Cerebellar cortex (tissue), 1 donor: ENCODE data around the gene HSFX4.
"Not testable (repeated sequence)": the region's sequence is repeated elsewhere in the genome, so short reads cannot be mapped to it uniquely, and the experiment has no call there.

ENCODE experiments used
- DNase-seq: peaks from one replicate; pipeline ENCODE4 v3.0.0-alpha.2; 2015; ENCODE audit warnings: low spot score

The HSFX4 gene

GRCh38 chrX:149937871-149938426 lies 8.6 kb downstream of the HSFX4 start:
- DNase-seq: peak; percentile 0

GRCh38 chrX:149938427-149938880 lies 9.1 kb downstream of the HSFX4 start, which contains the start of gene EOLA2:
TSS of gene EOLA2 (minus strand) at chrX:149938491. CDS start at chrX:149933874, 4,617 bp downstream.
- DNase-seq: peak; percentile 98

- DNase-seq: peak; percentile 90
Measured at GRCh38 chrX:149938881-149939654, 9.7 kb downstream of the HSFX4 start.

- no peak for DNase-seq
Measured at GRCh38 chrX:149939655-149939904, 10.2 kb downstream of the HSFX4 start.

- DNase-seq: peak; percentile 91
Measured at GRCh38 chrX:149939905-149940673, 10.7 kb downstream of the HSFX4 start.

- DNase-seq: not testable (repeated sequence)
Measured at GRCh38 chrX:149940674-149941024, 11.3 kb downstream of the HSFX4 start.

- DNase-seq: not testable (repeated sequence)
Measured at GRCh38 chrX:149945087-149945670, 15.8 kb downstream of the HSFX4 start.

GRCh38 chrX:149945820-149946219 lies 16.4 kb downstream of the HSFX4 start:
- DNase-seq: not testable (repeated sequence)

- not testable (repeated sequence) for DNase-seq
Measured at GRCh38 chrX:149946932-149947331, 17.6 kb downstream of the HSFX4 start.

- no peak for DNase-seq
Measured at GRCh38 chrX:149948016-149948415, 18.6 kb downstream of the HSFX4 start.

- DNase-seq: no peak
Measured at GRCh38 chrX:149949743-149950436, 20.5 kb downstream of the HSFX4 start.

- peak; percentile 16 for DNase-seq
Measured at GRCh38 chrX:149950681-149951080, 21.3 kb downstream of the HSFX4 start.

- no peak for DNase-seq
Measured at GRCh38 chrX:149961572-149961971, 32.2 kb downstream of the HSFX4 start.

GRCh38 chrX:149962010-149962409 lies 32.6 kb downstream of the HSFX4 start:
- no peak for DNase-seq

- DNase-seq: peak; percentile 63
Measured at GRCh38 chrX:149962859-149963757, 33.7 kb downstream of the HSFX4 start.

GRCh38 chrX:149979126-149979644 lies 49.8 kb downstream of the HSFX4 start:
- no peak for DNase-seq
